Spleen (tissue), 7 donors: ENCODE data around the gene PCBD1.

Experiments used
- CTCF ChIP-seq, 11 experiments: fragments of 200-600 bp in 7 of 11; fragments of 450-650 bp in 4 of 11; sonication (generic) in 4 of 11; IDR thresholded peaks in 8 of 11; conservative IDR thresholded peaks in 3 of 11; 1 replicate in 7 of 11; 2 replicates in 4 of 11; pipeline versions ENCODE4 v1.4.0 to v1.8.0; 2016 to 2021; ENCODE audit warnings: antibody characterized with exemption in 11 of 11, inconsistent platforms in 4 of 11, mild to moderate bottlenecking in 1 of 11
- POLR2A ChIP-seq, 3 donors: fragments of 450-650 bp; IDR thresholded peaks; one replicate each; pipeline ENCODE4 v1.5.1; 2017; ENCODE audit warnings: antibody characterized with exemption in 3 of 3, mild to moderate bottlenecking in 1 of 3
- donor health status: DM: no; HTN: no; CAD: no; lungs with moderate emphysema.
- donor health status: DM: no; HTN: no; CAD: no.
- donor health status: DM: no; HTN: no; CAD: no.

GRCh38 chr10:70932392-70933196, 44.2 kb upstream of the PCBD1 start:
- TF ChIP-seq POLR2A (IDR thresholded peaks at IDR 0.05) (no peak), CTCF (IDR thresholded peaks at IDR 0.05 in 8 of 11, conservative IDR thresholded peaks at IDR 0.05 in 3 of 11) (no peak)
